WTC11 (cell line): ENCODE measurements around the gene NPAS3. TPM values are rescaled to one million over a fixed set of nuclear protein-coding genes. Genes with fewer than 3 reads are reported as not detected.

Experiments used
- ATAC-seq: fragments of 200-7000 bp; cut with Tn5 transposase; 2 replicates; pipeline ENCODE4 v1.10.0; 2021; ENCODE audit warnings: mild to moderate bottlenecking, moderate library complexity
- CTCF ChIA-PET: fragments of 300-600 bp; sonication (Branson Sonifier 250); formaldehyde crosslinking; loops from one replicate; lab custom pipeline; 2021; ENCODE audit warnings: antibody characterized with exemption; lab: Charles Lee
- POLR2A ChIA-PET: fragments of 350-600 bp; sonication (Branson Sonifier 250); formaldehyde crosslinking; loops from one replicate; lab custom pipeline; 2021; ENCODE audit warnings: antibody characterized with exemption; lab: Charles Lee
- DNase-seq: peaks from one replicate; pipeline ENCODE4 v3.0.0; 2021; ENCODE audit warnings: low spot score
- H3K27ac Mint-ChIP-seq: 2 replicates; pipeline ENCODE4 v1.8.0; 2021; ENCODE audit warnings: mixed read lengths
- H3K27me3 Mint-ChIP-seq: 2 replicates; pipeline ENCODE4 v1.8.0; 2021; ENCODE audit warnings: low read depth, mild to moderate bottlenecking, moderate library complexity, mixed read lengths
- H3K36me3 Mint-ChIP-seq: 2 replicates; pipeline ENCODE4 v1.8.0; 2021; ENCODE audit warnings: mixed read lengths
- H3K4me1 Mint-ChIP-seq: 2 replicates; pipeline ENCODE4 v1.8.0; 2022; ENCODE audit warnings: mixed read lengths
- H3K4me3 Mint-ChIP-seq: 2 replicates; pipeline ENCODE4 v1.8.0; 2021; ENCODE audit warnings: mild to moderate bottlenecking, moderate library complexity, mixed read lengths
- H3K9me3 Mint-ChIP-seq: 2 replicates; pipeline ENCODE4 v1.8.0; 2021; ENCODE audit warnings: mixed read lengths
- AFF4 ChIP-seq: sonication (generic); formaldehyde crosslinking; IDR thresholded peaks from 2 replicates; pipeline ENCODE4 v1.8.1; 2023; ENCODE audit warnings: mild to moderate bottlenecking, missing genetic modification reagents, borderline replicate concordance
- ATF6 ChIP-seq: sonication (generic); formaldehyde crosslinking; IDR thresholded peaks from 2 replicates; pipeline ENCODE4 v1.8.1; 2023; ENCODE audit warnings: mild to moderate bottlenecking, missing genetic modification reagents
- E2F4 ChIP-seq: sonication (generic); formaldehyde crosslinking; IDR thresholded peaks from 2 replicates; pipeline ENCODE4 v1.8.1; 2022; ENCODE audit warnings: low read depth, mild to moderate bottlenecking, moderate library complexity, missing genetic modification reagents, borderline replicate concordance
- FOXK1 ChIP-seq: sonication (generic); formaldehyde crosslinking; IDR thresholded peaks from 2 replicates; pipeline ENCODE4 v1.8.0; 2022; ENCODE audit warnings: mild to moderate bottlenecking, moderate library complexity, missing genetic modification reagents
- GRHL2 ChIP-seq: fragments of 250-450 bp; sonication (Bioruptor Pico); IDR thresholded peaks from 2 replicates; pipeline ENCODE4 v1.8.0; 2022; ENCODE audit warnings: mild to moderate bottlenecking, moderate library complexity; ENCODE audit not compliant: insufficient replicate concordance, severe bottlenecking
- HMGA2 ChIP-seq: fragments of 250-450 bp; sonication (Bioruptor Pico); IDR thresholded peaks from 2 replicates; pipeline ENCODE4 v1.4.0; 2021; ENCODE audit warnings: mild to moderate bottlenecking, moderate library complexity
- IRF1 ChIP-seq: sonication (generic); formaldehyde crosslinking; IDR thresholded peaks from 2 replicates; pipeline ENCODE4 v1.8.0; 2023; ENCODE audit warnings: missing genetic modification reagents
- IRF2 ChIP-seq: sonication (generic); formaldehyde crosslinking; IDR thresholded peaks from 2 replicates; pipeline ENCODE4 v1.8.0; 2022; ENCODE audit warnings: low read depth, missing genetic modification reagents, borderline replicate concordance
- NR3C1 ChIP-seq: sonication (generic); formaldehyde crosslinking; conservative IDR thresholded peaks from 2 replicates; pipeline ENCODE4 v1.8.1; 2023; ENCODE audit warnings: low read depth, mild to moderate bottlenecking, missing genetic modification reagents
- PRDM15 ChIP-seq: sonication (generic); formaldehyde crosslinking; IDR thresholded peaks from 2 replicates; pipeline ENCODE4 v1.8.0; 2022; ENCODE audit warnings: missing genetic modification reagents
- SOX15 ChIP-seq: fragments of 250-450 bp; sonication (Bioruptor Pico); IDR thresholded peaks from 2 replicates; pipeline ENCODE4 v1.9.0; 2021; ENCODE audit warnings: mild to moderate bottlenecking
- USF1 ChIP-seq: sonication (generic); formaldehyde crosslinking; IDR thresholded peaks from 2 replicates; pipeline ENCODE4 v1.8.0; 2022; ENCODE audit warnings: mild to moderate bottlenecking, missing genetic modification reagents
- ZBTB21 ChIP-seq: sonication (generic); formaldehyde crosslinking; IDR thresholded peaks from 2 replicates; pipeline ENCODE4 v1.8.1; 2023; ENCODE audit warnings: mild to moderate bottlenecking, missing genetic modification reagents, borderline replicate concordance
- ZMAT4 ChIP-seq: fragments of 250-450 bp; sonication (Bioruptor Pico); IDR thresholded peaks from 2 replicates; pipeline ENCODE4 v1.9.0; 2021; ENCODE audit warnings: mild to moderate bottlenecking
- ZNF232 ChIP-seq: sonication (generic); formaldehyde crosslinking; IDR thresholded peaks from 2 replicates; pipeline ENCODE4 v1.8.0; 2022; ENCODE audit warnings: mild to moderate bottlenecking, missing genetic modification reagents
- ZNF317 ChIP-seq: sonication (generic); formaldehyde crosslinking; IDR thresholded peaks from 2 replicates; pipeline ENCODE4 v1.8.1; 2023; ENCODE audit warnings: low read depth, mild to moderate bottlenecking, moderate library complexity, missing genetic modification reagents, borderline replicate concordance
- ZNF512 ChIP-seq: sonication (generic); formaldehyde crosslinking; IDR thresholded peaks from 2 replicates; pipeline ENCODE4 v1.8.1; 2022; ENCODE audit warnings: missing genetic modification reagents, borderline replicate concordance
- ZNF532 ChIP-seq: fragments of 250-450 bp; sonication (Bioruptor Pico); IDR thresholded peaks from 2 replicates; pipeline ENCODE4 v1.9.0; 2021; ENCODE audit warnings: mild to moderate bottlenecking, borderline replicate concordance
- total RNA-seq: library from RNA; stranded (reverse); gene quantifications from 3 replicates; pipeline ENCODE4 v1.2.3, GENCODE V29; 2021

Gene NPAS3
- total RNA-seq, 1 experiment from 2014 or later: 3.2 TPM

GRCh38 chr14:33814010-33814409 is 875.3 kb downstream of the NPAS3 start:
- TF ChIP-seq AFF4 (CRISPR knock-in tag) (no peak), ZNF512 (CRISPR knock-in tag) (no peak), ATF6 (no peak), ZNF232 (CRISPR knock-in tag) (no peak), GRHL2 (CRISPR knock-in tag) (no peak), IRF2 (CRISPR knock-in tag) (no peak), ZNF317 (CRISPR knock-in tag) (no peak), ZBTB21 (CRISPR knock-in tag) (no peak), E2F4 (CRISPR knock-in tag) (no peak), FOXK1 (no peak), ZMAT4 (CRISPR knock-in tag) (no peak), SOX15 (CRISPR knock-in tag) (no peak), IRF1 (CRISPR knock-in tag) (no peak), NR3C1 (no peak), ZNF532 (CRISPR knock-in tag) (no peak), HMGA2 (CRISPR knock-in tag) (no peak), PRDM15 (CRISPR knock-in tag) (no peak), USF1 (no peak)
- no peak overlapping the region for H3K4me3 Mint-ChIP-seq
- ChIA-PET CTCF (no interaction called here), POLR2A (no interaction called here)
- H3K36me3 Mint-ChIP-seq: no peaks in the 10 kb centered on the region
- peaks cover 4% of the 10 kb centered on the region for H3K4me1 Mint-ChIP-seq
- H3K27ac Mint-ChIP-seq: no peak overlapping the region
- ATAC-seq (no peak), DNase-seq (no peak)
- H3K27me3 Mint-ChIP-seq: no peaks in the 10 kb centered on the region
- no peaks in the 10 kb centered on the region for H3K9me3 Mint-ChIP-seq
